Esophagus squamous epithelium (tissue), 4 donors: ENCODE results near the gene RAMAC.

ENCODE experiments used
- CTCF ChIP-seq, 6 experiments: fragments of 450-650 bp in 4 of 6; fragments of 200-600 bp in 2 of 6; sonication (generic) in 2 of 6; IDR thresholded peaks; one replicate each; pipeline ENCODE4 v1.5.1; 2016 to 2019; ENCODE audit warnings: antibody characterized with exemption in 6 of 6, mild to moderate bottlenecking in 4 of 6, moderate library complexity in 4 of 6
- POLR2A ChIP-seq, 4 donors: fragments of 450-650 bp; IDR thresholded peaks; one replicate each; pipeline ENCODE4 v1.6.1; 2017; ENCODE audit warnings: antibody characterized with exemption in 4 of 4, mild to moderate bottlenecking in 4 of 4, moderate library complexity in 3 of 4

- no peak for TF ChIP-seq CTCF (IDR thresholded peaks at IDR 0.05)
- TF ChIP-seq POLR2A (IDR thresholded peaks at IDR 0.05) = no peak
Observed at GRCh38 chr15:82950746-82951370, 35.2 kb upstream of the RAMAC start.
